Transverse colon (tissue), 4 donors: ENCODE measurements around the gene RHBDD3. TPM values are rescaled to one million over a fixed set of nuclear protein-coding genes. Genes with fewer than 3 reads are reported as not detected.
A peak's percentile ranks its signal among the peaks of the same experiment; 100 is the strongest.

Experiments used
- DNase-seq: peaks from one replicate; pipeline ENCODE4 v3.0.0-alpha.2; 2019
- H3K27ac ChIP-seq, 4 donors: fragments of 200-600 bp; sonication (generic); 2 replicates each; pipeline ENCODE4 v1.5.1; 2016 to 2018; ENCODE audit warnings: inconsistent platforms in 4 of 4
- H3K27me3 ChIP-seq: fragments of 200-600 bp; sonication (generic); 2 replicates; pipeline ENCODE4 v1.5.1; 2017; ENCODE audit warnings: inconsistent platforms
- H3K36me3 ChIP-seq, 4 donors: fragments of 200-600 bp; sonication (generic); 2 replicates each; pipeline ENCODE4 v1.5.1; 2017 to 2019; ENCODE audit warnings: inconsistent platforms in 4 of 4
- H3K4me1 ChIP-seq, 4 donors: fragments of 200-600 bp; sonication (generic); 2 replicates each; pipeline ENCODE4 v1.5.1; 2017 to 2020; ENCODE audit warnings: inconsistent platforms in 4 of 4
- H3K4me3 ChIP-seq, 4 donors: fragments of 200-600 bp; sonication (generic); 1 replicate in 1 of 4; 2 replicates in 3 of 4; pipeline versions ENCODE4 v1.5.1 to v1.6.1; 2017 to 2019; ENCODE audit warnings: inconsistent platforms in 4 of 4
- H3K9me3 ChIP-seq, 2 donors: fragments of 200-600 bp; sonication (generic); 2 replicates each; pipeline ENCODE4 v1.5.1; 2017 to 2019; ENCODE audit warnings: inconsistent platforms in 2 of 2
- EP300 ChIP-seq: sonication (generic); formaldehyde crosslinking; IDR thresholded peaks from one replicate; pipeline ENCODE4 v1.6.1; 2017; ENCODE audit warnings: antibody characterized with exemption, low read depth
- POLR2A ChIP-seq: fragments of 450-650 bp; IDR thresholded peaks from one replicate; pipeline ENCODE4 v1.6.1; 2016; ENCODE audit warnings: antibody characterized with exemption, mild to moderate bottlenecking, moderate library complexity
- POLR2AphosphoS5 ChIP-seq, 3 donors: sonication (generic); formaldehyde crosslinking; IDR thresholded peaks; one replicate each; pipeline ENCODE4 v1.6.1; 2016; ENCODE audit warnings: antibody characterized with exemption in 3 of 3
- WGBS, 2 donors: methylation state at CpG; one replicate each; pipeline ENCODE4 v1.1.5; 2018; ENCODE audit warnings: low coverage in 1 of 2; 5-methylcytosine and 5-hydroxymethylcytosine counted together
- in situ Hi-C, 4 donors: fragments of 200-750 bp; cut with MboI; loops; one replicate each; pipeline versions ENCODE4 v1.15.0 to v1.15.1; 2017; ENCODE audit warnings: low sequenced_read_pairs in 3 of 4, low pct_ligation_motif_present in 1 of 4, low pct_unique_long_range_greater_than_20kb in 1 of 4
- intact Hi-C: fragments of 100-400 bp; cut with DNase I; formaldehyde crosslinking; loops from one replicate; pipeline ENCODE4 v1.15.1; 2023; ENCODE audit warnings: low total_unique reads
- total RNA-seq, 4 donors: library from RNA; depleted of rRNA; stranded (reverse); fragments of >200 nt; gene quantifications; one replicate each; pipeline ENCODE4 v1.1.0, GENCODE V29; 2016
- TF ChIP-seq, protein P1 (sequence below), 5 experiments: fragments of 200-600 bp in 3 of 5; fragments of 450-650 bp in 2 of 5; sonication (generic) in 3 of 5; IDR thresholded peaks; 1 replicate in 2 of 5; 2 replicates in 3 of 5; pipeline ENCODE4 v1.5.1; 2016 to 2017; ENCODE audit warnings: antibody characterized with exemption in 5 of 5, inconsistent platforms in 3 of 5, mild to moderate bottlenecking in 2 of 5, moderate library complexity in 1 of 5

Gene RHBDD3
- total RNA-seq = 100 to 1,000 TPM in 1 of 4 donors, 10 to 100 TPM in 3; 20.9 to 131 (median 31.5) TPM

DNA sequence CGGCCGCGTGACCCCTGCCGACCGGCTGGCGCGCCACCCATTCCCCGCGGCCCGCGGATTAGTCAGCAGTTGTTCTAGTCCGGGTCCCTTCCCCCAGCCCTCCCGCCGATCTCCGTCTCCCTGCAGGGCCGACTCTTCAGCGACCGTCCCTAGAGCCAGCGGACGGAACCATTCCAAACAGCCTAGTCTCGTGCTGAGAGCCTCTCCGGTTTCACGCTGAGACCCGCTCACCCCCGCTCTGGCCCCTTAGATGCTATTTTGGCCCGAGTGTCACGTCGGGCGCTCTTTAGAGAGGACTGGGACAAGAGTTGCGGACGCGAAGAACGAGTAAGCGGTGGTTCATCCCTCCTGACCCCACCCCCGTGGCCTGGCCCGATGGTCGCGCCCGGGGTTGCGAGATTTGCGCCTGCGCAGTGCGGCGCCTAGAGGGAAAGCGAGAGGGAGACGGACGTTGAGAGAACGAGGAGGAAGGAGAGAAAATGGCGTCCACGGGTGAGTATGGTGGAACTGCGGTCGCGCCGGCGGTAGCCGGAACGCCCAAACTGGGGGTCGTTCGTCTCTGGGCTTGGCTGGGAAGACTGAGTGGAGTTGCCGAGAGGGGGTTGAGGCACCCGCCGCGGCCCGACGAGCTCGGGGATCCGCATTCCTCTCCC is at the start of gene RHBDD3, which contains the start of gene EWSR1:
Gene RHBDD3, minus strand, starts transcription at position 124 of the 653 bp plus-strand sequence. CDS start 2,355 bp downstream, outside the sequence.
Gene EWSR1, plus strand, starts transcription at position 411 of the 653 bp plus-strand sequence. Its CDS starts 69 bp downstream, at position 480.
- TF ChIP-seq, protein P1, sequence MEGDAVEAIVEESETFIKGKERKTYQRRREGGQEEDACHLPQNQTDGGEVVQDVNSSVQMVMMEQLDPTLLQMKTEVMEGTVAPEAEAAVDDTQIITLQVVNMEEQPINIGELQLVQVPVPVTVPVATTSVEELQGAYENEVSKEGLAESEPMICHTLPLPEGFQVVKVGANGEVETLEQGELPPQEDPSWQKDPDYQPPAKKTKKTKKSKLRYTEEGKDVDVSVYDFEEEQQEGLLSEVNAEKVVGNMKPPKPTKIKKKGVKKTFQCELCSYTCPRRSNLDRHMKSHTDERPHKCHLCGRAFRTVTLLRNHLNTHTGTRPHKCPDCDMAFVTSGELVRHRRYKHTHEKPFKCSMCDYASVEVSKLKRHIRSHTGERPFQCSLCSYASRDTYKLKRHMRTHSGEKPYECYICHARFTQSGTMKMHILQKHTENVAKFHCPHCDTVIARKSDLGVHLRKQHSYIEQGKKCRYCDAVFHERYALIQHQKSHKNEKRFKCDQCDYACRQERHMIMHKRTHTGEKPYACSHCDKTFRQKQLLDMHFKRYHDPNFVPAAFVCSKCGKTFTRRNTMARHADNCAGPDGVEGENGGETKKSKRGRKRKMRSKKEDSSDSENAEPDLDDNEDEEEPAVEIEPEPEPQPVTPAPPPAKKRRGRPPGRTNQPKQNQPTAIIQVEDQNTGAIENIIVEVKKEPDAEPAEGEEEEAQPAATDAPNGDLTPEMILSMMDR (IDR thresholded peaks at IDR 0.05) = peak in 1 of 5 experiments; percentile 8
- no peak for TF ChIP-seq EP300
- TF ChIP-seq POLR2A = peak; percentile 88
- TF ChIP-seq POLR2AphosphoS5 (IDR thresholded peaks at IDR 0.05) = peak; percentile 94 to 95 (median 95)
- intact Hi-C loops = no loop called here

DNA sequence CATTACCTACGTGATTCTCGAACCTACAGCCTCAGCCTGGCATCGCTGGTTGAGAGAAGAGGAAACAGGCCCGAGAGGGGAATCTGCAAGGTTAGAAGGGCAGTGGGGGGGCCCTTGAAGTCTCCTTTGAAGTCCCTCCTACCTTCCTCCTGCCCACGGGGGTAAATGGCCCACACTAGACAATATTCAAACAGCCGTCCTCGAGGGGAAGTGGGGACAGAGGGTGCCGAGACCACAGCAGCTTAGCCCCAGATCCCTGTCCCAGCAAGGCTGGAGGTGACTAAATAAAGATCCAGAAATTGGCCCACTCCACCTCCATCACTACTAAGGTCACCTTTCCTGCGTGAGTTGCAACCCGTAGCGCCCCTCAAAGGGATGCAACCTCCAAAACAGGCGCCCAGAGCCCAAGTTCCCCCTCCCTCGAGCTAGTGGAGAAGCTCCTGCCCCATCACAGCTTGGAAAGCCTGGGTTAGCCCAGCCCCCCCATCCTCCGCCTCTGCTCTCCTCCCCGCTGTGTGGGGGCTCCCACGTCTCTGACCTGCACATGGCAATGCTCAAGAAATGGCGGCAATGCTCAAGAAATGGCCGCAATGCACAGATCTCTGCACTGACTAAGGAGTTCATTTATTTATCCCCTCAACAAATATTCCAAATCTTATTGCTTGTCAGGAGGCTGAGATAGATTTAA is 48.5 kb upstream of the RHBDD3 start:
- DNase-seq = no peak
- H3K27me3 ChIP-seq = peaks cover 42% of the 10 kb centered on the region

More for the DNA sequence above, at the start of gene RHBDD3, which contains the start of gene EWSR1:
- in situ Hi-C loops = no loop called here
- WGBS, 2 donors = 1 to 4% methylated on average over 11 to 63 of the region's 67 CpGs
- Histone ChIP-seq H3K36me3 (peaks cover 0 to 11% (median 5%) of the 10 kb centered on the region in 4 donors), H3K9me3 (no peaks in the 10 kb centered on the region), H3K27me3 (no peaks in the 10 kb centered on the region), H3K4me1 (peaks cover 25 to 55% (median 48%) of the 10 kb centered on the region in 4 donors), H3K4me3 (peak within 1 kb of the TSS; percentile 84 to 97 (median 90)), H3K27ac (peak within 1 kb of the TSS; percentile 97 to 100 (median 100))
- DNase-seq = peak; percentile 96

DNA sequence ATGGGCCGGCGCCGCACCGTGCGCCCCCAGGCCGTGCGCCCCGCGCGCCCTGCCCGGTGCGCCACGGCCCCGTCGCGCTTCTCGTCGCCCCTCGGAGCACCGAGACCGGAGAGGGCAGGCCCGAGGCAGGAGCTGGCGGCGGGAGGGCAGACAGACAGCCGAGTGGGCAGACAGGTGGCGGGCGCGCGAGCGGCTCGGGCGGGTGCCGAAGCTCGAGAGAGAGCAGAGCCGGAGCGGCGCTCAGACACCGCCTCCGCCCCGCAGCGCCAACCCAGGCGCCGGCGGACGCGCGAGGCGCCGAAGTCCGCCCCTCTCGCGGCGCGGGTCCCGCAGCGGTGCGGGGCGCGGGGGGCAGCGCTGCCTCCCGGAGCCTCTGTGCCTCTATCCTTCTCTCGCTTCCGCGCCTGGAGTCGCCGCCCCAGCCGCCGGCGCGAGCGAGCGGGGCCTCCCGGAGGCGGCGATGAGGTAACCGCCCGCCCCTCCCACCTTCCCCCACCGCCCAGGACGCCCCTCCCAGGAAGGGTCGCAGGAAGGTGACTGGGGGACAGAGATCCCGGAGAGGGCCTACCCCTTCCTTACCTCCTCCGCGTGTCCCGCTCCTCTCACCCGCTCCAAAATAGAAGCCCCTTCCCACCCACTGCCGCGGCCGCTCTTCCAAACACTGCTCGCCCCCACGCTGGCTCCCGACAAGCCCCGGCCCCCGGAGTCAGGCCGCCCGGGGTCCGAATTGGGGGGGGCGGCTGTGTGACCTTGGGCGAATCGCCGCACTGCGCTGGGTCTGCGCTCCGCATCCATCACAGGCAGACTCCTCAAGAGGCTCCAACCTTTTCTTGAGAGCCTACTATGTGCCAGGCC is 47.7 kb upstream of the RHBDD3 start, which contains the start of gene RASL10A:
Gene RASL10A, minus strand, starts transcription at position 412 of the 855 bp plus-strand sequence. CDS start 451 bp downstream, outside the sequence.
- Histone ChIP-seq H3K27me3 (peaks cover 42% of the 10 kb centered on the region), H3K36me3 (no peaks in the 10 kb centered on the region), H3K9me3 (no peaks in the 10 kb centered on the region), H3K4me3 (peak within 1 kb of the TSS in 3 of 4 donors; percentile 17 to 45 (median 41)), H3K4me1 (peaks cover 34 to 55% (median 45%) of the 10 kb centered on the region in 4 donors), H3K27ac (no peak within 1 kb of the TSS)
- 5% methylated on average over 88 of the region's 103 CpGs; no CpG with 5 or more reads in 1 of the 2 donors for WGBS, 2 donors
- in situ Hi-C loops = no loop called here
- intact Hi-C loops = no loop called here
- TF ChIP-seq, protein P1 (IDR thresholded peaks at IDR 0.05) = no peak
- DNase-seq = no peak

More for the DNA sequence above, 48.5 kb upstream of the RHBDD3 start:
- WGBS, 2 donors = 62% methylated on average over 18 of the region's 18 CpGs; no CpG with 5 or more reads in 1 of the 2 donors
- Histone ChIP-seq H3K9me3 (no peaks in the 10 kb centered on the region), H3K27ac (no peak overlapping the region), H3K4me1 (peaks cover 30 to 48% (median 38%) of the 10 kb centered on the region in 4 donors), H3K36me3 (no peaks in the 10 kb centered on the region), H3K4me3 (peak overlapping the region in 1 of 4 donors; percentile 45)
- TF ChIP-seq, protein P1 (IDR thresholded peaks at IDR 0.05) = no peak
- TF ChIP-seq POLR2AphosphoS5 (IDR thresholded peaks at IDR 0.05) (no peak), POLR2A (no peak), EP300 (no peak)
- intact Hi-C loops (no loop called here), in situ Hi-C loops (no loop called here)
